Measurements from ENCODE around the gene HPDL. TPM values are rescaled to one million over a fixed set of nuclear protein-coding genes. Genes with fewer than 3 reads are reported as not detected.

The HPDL gene
- total RNA-seq, 2 donors from 2014 or later, result 4.3 to 29.3 TPM

GRCh38 chr1:45297666-45298356, 28.9 kb upstream of the HPDL start:
- Histone ChIP-seq H3K4me3 (no peak overlapping the region), H3K27me3 (no peaks in the 10 kb centered on the region), H3K36me3 (no peaks in the 10 kb centered on the region), H3K4me1 (no peaks in the 10 kb centered on the region), H3K27ac (no peak overlapping the region), H3K9me3 (no peaks in the 10 kb centered on the region), H3K9ac (ENCODE audit: low read depth in 2 of 2, low read length in 2 of 2) (no peak overlapping the region)
- TF ChIP-seq CTCF (IDR thresholded peaks at IDR 0.05), result no peak
- no peak for DNase-seq
- intact Hi-C loops (cut with DNase I), result no loop called here

GRCh38 chr1:45299296-45299695, 27.4 kb upstream of the HPDL start:
- Histone ChIP-seq H3K4me3 (no peak overlapping the region), H3K27me3 (no peaks in the 10 kb centered on the region), H3K36me3 (no peaks in the 10 kb centered on the region), H3K27ac (no peak overlapping the region), H3K9me3 (no peaks in the 10 kb centered on the region), H3K4me1 (peaks cover under 1% of the 10 kb centered on the region), H3K9ac (ENCODE audit: low read depth in 2 of 2, low read length in 2 of 2) (no peak overlapping the region)
- intact Hi-C loops (cut with DNase I), result no loop called here
- no peak for DNase-seq
- no peak for TF ChIP-seq CTCF (IDR thresholded peaks at IDR 0.05)

- intact Hi-C loops (cut with DNase I), result loop anchor here (2.0 to 10.0 kb wide), 2 partner anchors 283 to 465 kb away; no protein-coding TSS in a partner anchor
- Histone ChIP-seq H3K9ac (ENCODE audit: low read depth in 2 of 2, low read length in 2 of 2) (no peak overlapping the region), H3K9me3 (no peaks in the 10 kb centered on the region), H3K4me3 (no peak overlapping the region), H3K4me1 (peaks cover 8% of the 10 kb centered on the region), H3K36me3 (no peaks in the 10 kb centered on the region), H3K27me3 (no peaks in the 10 kb centered on the region), H3K27ac (no peak overlapping the region)
- peak; percentile 66 for TF ChIP-seq CTCF (IDR thresholded peaks at IDR 0.05)
- DNase-seq, result peak; percentile 33
Observed at GRCh38 chr1:45299981-45300668, 26.6 kb upstream of the HPDL start.

GRCh38 chr1:45300669-45300997, 26.1 kb upstream of the HPDL start:
- no peak for DNase-seq
- Histone ChIP-seq H3K9me3 (no peaks in the 10 kb centered on the region), H3K9ac (ENCODE audit: low read depth in 2 of 2, low read length in 2 of 2) (no peak overlapping the region), H3K4me3 (no peak overlapping the region), H3K36me3 (no peaks in the 10 kb centered on the region), H3K27ac (no peak overlapping the region), H3K27me3 (no peaks in the 10 kb centered on the region), H3K4me1 (peaks cover 8% of the 10 kb centered on the region)
- intact Hi-C loops (cut with DNase I), result loop anchor here (2.0 to 10.0 kb wide), 2 partner anchors 284 to 466 kb away; no protein-coding TSS in a partner anchor
- no peak for TF ChIP-seq CTCF (IDR thresholded peaks at IDR 0.05)

- peak overlapping the region; percentile 65 for H3K4me3 ChIP-seq
- H3K27ac ChIP-seq, result peak overlapping the region; percentile 92
- no peaks in the 10 kb centered on the region for H3K27me3 ChIP-seq
- no peaks in the 10 kb centered on the region for H3K36me3 ChIP-seq
- intact Hi-C loops (cut with DNase I), result loop anchor here (10.0 kb wide), 1 partner anchor 468 kb away; no protein-coding TSS in a partner anchor
- H3K4me1 ChIP-seq, result peaks cover 8% of the 10 kb centered on the region
- no peak for DNase-seq
- H3K9me3 ChIP-seq, result no peaks in the 10 kb centered on the region
- TF ChIP-seq CTCF (IDR thresholded peaks at IDR 0.05), result no peak
- no peak overlapping the region for H3K9ac ChIP-seq (ENCODE audit: low read depth in 2 of 2, low read length in 2 of 2)
Observed at GRCh38 chr1:45302505-45303150, 24.1 kb upstream of the HPDL start.
